HepG2 (cell line): ENCODE measurements around the gene SLC4A9. TPM values are rescaled to one million over a fixed set of nuclear protein-coding genes. Genes with fewer than 3 reads are reported as not detected.

ENCODE experiments used
- ARID2 ChIP-seq: sonication (generic); formaldehyde crosslinking; IDR thresholded peaks from 2 replicates; pipeline ENCODE4 v1.8.1; 2022; ENCODE audit warnings: mild to moderate bottlenecking, missing genetic modification reagents, borderline replicate concordance
- ASH2L ChIP-seq: fragments of 300-600, 200-600 bp; sonication (generic); IDR thresholded peaks from 2 replicates; pipeline ENCODE4 v1.7.0; 2017; ENCODE audit warnings: low read depth, mild to moderate bottlenecking, moderate library complexity, mixed read lengths, low read length; ENCODE audit not compliant: insufficient read length
- DMTF1 ChIP-seq: sonication (generic); formaldehyde crosslinking; IDR thresholded peaks from 2 replicates; pipeline ENCODE4 v1.4.0; 2020; ENCODE audit warnings: mild to moderate bottlenecking, missing genetic modification reagents
- ELF3 ChIP-seq: IDR thresholded peaks from 2 replicates; pipeline ENCODE4 v1.6.1; 2016; ENCODE audit warnings: missing genetic modification reagents, missing compliant biosample characterization
- FOSL1 ChIP-seq: sonication (generic); formaldehyde crosslinking; IDR thresholded peaks from 2 replicates; pipeline ENCODE4 v1.9.0; 2021; ENCODE audit warnings: missing genetic modification reagents, borderline replicate concordance
- GTF2F1 ChIP-seq: fragments of 150-350 bp; IDR thresholded peaks from 2 replicates; pipeline ENCODE4 v1.6.1; 2014; ENCODE audit warnings: low read length
- HBP1 ChIP-seq: IDR thresholded peaks from 2 replicates; pipeline ENCODE4 v1.6.1; 2016; ENCODE audit warnings: low read depth, control low read depth
- IRF9 ChIP-seq: sonication (generic); formaldehyde crosslinking; IDR thresholded peaks from 2 replicates; pipeline ENCODE4 v1.8.0; 2022; ENCODE audit warnings: missing genetic modification reagents, mild to moderate bottlenecking, borderline replicate concordance
- POLR2A ChIP-seq, 2 experiments: IDR thresholded peaks; 2 replicates each; pipeline ENCODE4 v1.6.1; 2011; ENCODE audit warnings: low read depth in 2 of 2, low read length in 2 of 2, mild to moderate bottlenecking in 1 of 2, moderate library complexity in 1 of 2; ENCODE audit not compliant: insufficient read depth in 1 of 2
- SOX13 ChIP-seq, 3 experiments: fragments of 450-650 bp in 1 of 3; sonication (generic) in 1 of 3; formaldehyde crosslinking in 1 of 3; IDR thresholded peaks in 2 of 3; conservative IDR thresholded peaks in 1 of 3; 2 replicates each; pipeline versions ENCODE4 v1.5.0 to v1.6.1; 2016 to 2020; ENCODE audit warnings: antibody characterized with exemption in 1 of 3, mild to moderate bottlenecking in 1 of 3, missing compliant biosample characterization in 1 of 3, missing genetic modification reagents in 1 of 3, moderate library complexity in 1 of 3
- TBL1XR1 ChIP-seq: fragments of 150-350 bp; IDR thresholded peaks from 2 replicates; pipeline ENCODE4 v1.6.1; 2014; ENCODE audit warnings: borderline replicate concordance, low read length; ENCODE audit not compliant: partially characterized antibody
- THAP11 ChIP-seq: IDR thresholded peaks from 2 replicates; pipeline ENCODE4 v1.6.1; 2016; ENCODE audit warnings: missing biosample characterization, missing genetic modification reagents
- ZBTB1 ChIP-seq: sonication (generic); formaldehyde crosslinking; IDR thresholded peaks from 2 replicates; pipeline ENCODE4 v1.4.0; 2020; ENCODE audit warnings: missing genetic modification reagents, borderline replicate concordance
- ZBTB10 ChIP-seq: sonication (generic); formaldehyde crosslinking; IDR thresholded peaks from 2 replicates; pipeline ENCODE4 v1.4.0; 2020; ENCODE audit warnings: missing genetic modification reagents, borderline replicate concordance
- ZBTB20 ChIP-seq: sonication (generic); formaldehyde crosslinking; IDR thresholded peaks from 2 replicates; pipeline ENCODE4 v1.8.1; 2023; ENCODE audit warnings: missing genetic modification reagents, low read depth, mild to moderate bottlenecking, borderline replicate concordance
- ZNF335 ChIP-seq: sonication (generic); formaldehyde crosslinking; IDR thresholded peaks from 2 replicates; pipeline ENCODE4 v1.4.0; 2020; ENCODE audit warnings: missing genetic modification reagents
- ZNF468 ChIP-seq: sonication (generic); formaldehyde crosslinking; IDR thresholded peaks from 2 replicates; pipeline ENCODE4 v1.8.0; 2022; ENCODE audit warnings: mild to moderate bottlenecking, moderate library complexity, missing genetic modification reagents
- ZNF800 ChIP-seq: sonication (generic); formaldehyde crosslinking; IDR thresholded peaks from 2 replicates; pipeline ENCODE4 v1.4.0; 2020; ENCODE audit warnings: missing genetic modification reagents
- polyA plus RNA-seq, 8 experiments: library from polyadenylated mRNA; depleted of rRNA in 3 of 8; stranded (reverse) in 7 of 8; unstranded in 1 of 8; fragments of >200 nt; fragmentation: Illumina TruSeq in 4 of 8; extraction: Trizol in 4 of 8; gene quantifications; 2 replicates each; pipeline versions ENCODE4 v1.2.1 to v1.2.3, GENCODE V29; 2011 to 2016; ENCODE audit warnings: low read depth in 4 of 8, missing spikeins in 1 of 8, mixed read lengths in 1 of 8; ENCODE audit not compliant: insufficient read depth in 1 of 8
- total RNA-seq, 5 experiments: library from RNA; depleted of rRNA; stranded (reverse); fragments of >200 nt; fragmentation: Illumina TruSeq; extraction: Trizol; gene quantifications; 2 replicates each; pipeline ENCODE4 v1.2.3, GENCODE V29; 2016; ENCODE audit warnings: low read depth in 1 of 5

SLC4A9 gene
- total and polyA plus RNA-seq, 2 of the 13 experiments (the other 11 are each of a cell fraction or from before 2014, with no cell fraction given) = not detected

GRCh38 chr5:140400730-140401361 lies 40.9 kb downstream of the SLC4A9 start (continued):
- TF ChIP-seq GTF2F1 (no peak), ZNF335 (CRISPR knock-in tag) (peak; percentile 62; the same call in 1 of the 2 replicates), ZBTB20 (CRISPR knock-in tag) (0 out of 2 replicates have a peak, but pooled peaks have one; percentile 58), ASH2L (peak; percentile 68), ARID2 (no peak), HBP1 (peak; percentile 95; the same call in 1 of the 2 replicates), FOSL1 (CRISPR knock-in tag) (peak; percentile 63; the same call in 1 of the 2 replicates), IRF9 (CRISPR knock-in tag) (peak; percentile 98), ZNF468 (CRISPR knock-in tag) (peak; percentile 92; the same call in 1 of the 2 replicates), POLR2A (IDR thresholded peaks at IDR 0.05; ENCODE audit: insufficient read depth in 1 of 2, low read depth in 2 of 2, low read length in 2 of 2) (peak; percentile 33 to 74; a peak in 3 of 4 replicates), SOX13 (IDR thresholded peaks at IDR 0.05) (no peak), SOX13 (CRISPR knock-in tag; conservative IDR thresholded peaks at IDR 0.05 in 1 of 2, IDR thresholded peaks at IDR 0.05 in 1 of 2) (peak in 1 of 2 experiments; percentile 41; a peak in 2 of 4 replicates), DMTF1 (CRISPR knock-in tag) (0 out of 2 replicates have a peak, but pooled peaks have one; percentile 15), ZNF800 (CRISPR knock-in tag) (peak; percentile 20; the same call in 1 of the 2 replicates), ELF3 (CRISPR knock-in tag) (peak; percentile 70; the same call in 1 of the 2 replicates), TBL1XR1 (no peak), ZBTB1 (peak; percentile 80; the same call in 1 of the 2 replicates), ZBTB10 (CRISPR knock-in tag) (no peak; the same call in 1 of the 2 replicates), THAP11 (peak; percentile 17; the same call in 1 of the 2 replicates)
